ENCODE measurements around the gene RPL39L.

GRCh38 chr3:187172929-187173328 lies 33.6 kb upstream of the RPL39L start:
- TF ChIP-seq, protein P1, sequence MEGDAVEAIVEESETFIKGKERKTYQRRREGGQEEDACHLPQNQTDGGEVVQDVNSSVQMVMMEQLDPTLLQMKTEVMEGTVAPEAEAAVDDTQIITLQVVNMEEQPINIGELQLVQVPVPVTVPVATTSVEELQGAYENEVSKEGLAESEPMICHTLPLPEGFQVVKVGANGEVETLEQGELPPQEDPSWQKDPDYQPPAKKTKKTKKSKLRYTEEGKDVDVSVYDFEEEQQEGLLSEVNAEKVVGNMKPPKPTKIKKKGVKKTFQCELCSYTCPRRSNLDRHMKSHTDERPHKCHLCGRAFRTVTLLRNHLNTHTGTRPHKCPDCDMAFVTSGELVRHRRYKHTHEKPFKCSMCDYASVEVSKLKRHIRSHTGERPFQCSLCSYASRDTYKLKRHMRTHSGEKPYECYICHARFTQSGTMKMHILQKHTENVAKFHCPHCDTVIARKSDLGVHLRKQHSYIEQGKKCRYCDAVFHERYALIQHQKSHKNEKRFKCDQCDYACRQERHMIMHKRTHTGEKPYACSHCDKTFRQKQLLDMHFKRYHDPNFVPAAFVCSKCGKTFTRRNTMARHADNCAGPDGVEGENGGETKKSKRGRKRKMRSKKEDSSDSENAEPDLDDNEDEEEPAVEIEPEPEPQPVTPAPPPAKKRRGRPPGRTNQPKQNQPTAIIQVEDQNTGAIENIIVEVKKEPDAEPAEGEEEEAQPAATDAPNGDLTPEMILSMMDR (IDR thresholded peaks at IDR 0.05): no peak
- no peak for TF ChIP-seq POLR2A (IDR thresholded peaks at IDR 0.05)
